ENCODE data around the gene TIMELESS.

TIMELESS gene

DNA sequence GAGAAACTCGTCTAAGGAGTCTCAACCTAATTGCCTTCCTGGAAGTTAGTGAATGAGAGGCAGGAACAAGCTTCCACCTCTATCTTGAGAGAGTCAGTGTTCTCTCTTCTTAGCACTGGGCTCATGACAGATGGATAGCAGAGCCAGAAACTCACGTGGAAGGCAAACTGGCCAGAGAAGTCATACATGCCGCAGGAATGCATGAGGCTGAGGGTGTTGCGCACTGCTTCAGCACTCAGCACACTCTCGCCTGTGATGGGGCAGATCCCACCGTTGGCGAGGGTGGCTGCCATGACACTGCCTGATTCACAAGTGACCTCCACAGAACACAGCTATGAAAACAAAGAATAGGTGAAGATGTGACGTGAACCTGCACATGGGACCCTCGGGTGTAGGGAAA is 25.2 kb upstream of the TIMELESS start:
- H2AFZ ChIP-seq (ENCODE audit: low read depth, low read length): no peak overlapping the region
- peaks cover 18% of the 10 kb centered on the region for H3K36me3 ChIP-seq (ENCODE audit: insufficient read depth, low read length)
- no peak overlapping the region for H3K9ac ChIP-seq (ENCODE audit: low read depth, low read length)
- no peaks in the 10 kb centered on the region for H3K9me3 ChIP-seq (ENCODE audit: insufficient read depth, low read length, severe bottlenecking)
- H3K4me1 ChIP-seq (ENCODE audit: insufficient read depth, low read length): peaks cover 19% of the 10 kb centered on the region
- DNase-seq (no peak), ATAC-seq (ENCODE audit: insufficient read depth, low read depth) (no peak; the same call in 2 of the 3 replicates)
- H3K4me3 ChIP-seq (ENCODE audit: low read depth in 1 of 2, low read length in 2 of 2): no peak overlapping the region
- peaks cover 28% of the 10 kb centered on the region for H3K79me2 ChIP-seq (ENCODE audit: insufficient read depth, low read length)
- peaks cover 5% of the 10 kb centered on the region; the same call in 1 of the 2 replicates for H4K20me1 ChIP-seq (ENCODE audit: insufficient read depth, low read length)
- H3K4me2 ChIP-seq (ENCODE audit: insufficient read depth, low read length): no peak overlapping the region
- TF ChIP-seq, protein P1, sequence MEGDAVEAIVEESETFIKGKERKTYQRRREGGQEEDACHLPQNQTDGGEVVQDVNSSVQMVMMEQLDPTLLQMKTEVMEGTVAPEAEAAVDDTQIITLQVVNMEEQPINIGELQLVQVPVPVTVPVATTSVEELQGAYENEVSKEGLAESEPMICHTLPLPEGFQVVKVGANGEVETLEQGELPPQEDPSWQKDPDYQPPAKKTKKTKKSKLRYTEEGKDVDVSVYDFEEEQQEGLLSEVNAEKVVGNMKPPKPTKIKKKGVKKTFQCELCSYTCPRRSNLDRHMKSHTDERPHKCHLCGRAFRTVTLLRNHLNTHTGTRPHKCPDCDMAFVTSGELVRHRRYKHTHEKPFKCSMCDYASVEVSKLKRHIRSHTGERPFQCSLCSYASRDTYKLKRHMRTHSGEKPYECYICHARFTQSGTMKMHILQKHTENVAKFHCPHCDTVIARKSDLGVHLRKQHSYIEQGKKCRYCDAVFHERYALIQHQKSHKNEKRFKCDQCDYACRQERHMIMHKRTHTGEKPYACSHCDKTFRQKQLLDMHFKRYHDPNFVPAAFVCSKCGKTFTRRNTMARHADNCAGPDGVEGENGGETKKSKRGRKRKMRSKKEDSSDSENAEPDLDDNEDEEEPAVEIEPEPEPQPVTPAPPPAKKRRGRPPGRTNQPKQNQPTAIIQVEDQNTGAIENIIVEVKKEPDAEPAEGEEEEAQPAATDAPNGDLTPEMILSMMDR (IDR thresholded peaks at IDR 0.05; ENCODE audit: borderline replicate concordance, extremely low read depth, low read length, poor library complexity, severe bottlenecking): no peak
- no peak for TF ChIP-seq EZH2 (IDR thresholded peaks at IDR 0.05; ENCODE audit: borderline replicate concordance, low read depth, low read length, severe bottlenecking)
- no peak overlapping the region for H3K27ac ChIP-seq (ENCODE audit: low read length)
- H3K27me3 ChIP-seq (ENCODE audit: insufficient read depth, low read length, poor library complexity): no peaks in the 10 kb centered on the region

DNA sequence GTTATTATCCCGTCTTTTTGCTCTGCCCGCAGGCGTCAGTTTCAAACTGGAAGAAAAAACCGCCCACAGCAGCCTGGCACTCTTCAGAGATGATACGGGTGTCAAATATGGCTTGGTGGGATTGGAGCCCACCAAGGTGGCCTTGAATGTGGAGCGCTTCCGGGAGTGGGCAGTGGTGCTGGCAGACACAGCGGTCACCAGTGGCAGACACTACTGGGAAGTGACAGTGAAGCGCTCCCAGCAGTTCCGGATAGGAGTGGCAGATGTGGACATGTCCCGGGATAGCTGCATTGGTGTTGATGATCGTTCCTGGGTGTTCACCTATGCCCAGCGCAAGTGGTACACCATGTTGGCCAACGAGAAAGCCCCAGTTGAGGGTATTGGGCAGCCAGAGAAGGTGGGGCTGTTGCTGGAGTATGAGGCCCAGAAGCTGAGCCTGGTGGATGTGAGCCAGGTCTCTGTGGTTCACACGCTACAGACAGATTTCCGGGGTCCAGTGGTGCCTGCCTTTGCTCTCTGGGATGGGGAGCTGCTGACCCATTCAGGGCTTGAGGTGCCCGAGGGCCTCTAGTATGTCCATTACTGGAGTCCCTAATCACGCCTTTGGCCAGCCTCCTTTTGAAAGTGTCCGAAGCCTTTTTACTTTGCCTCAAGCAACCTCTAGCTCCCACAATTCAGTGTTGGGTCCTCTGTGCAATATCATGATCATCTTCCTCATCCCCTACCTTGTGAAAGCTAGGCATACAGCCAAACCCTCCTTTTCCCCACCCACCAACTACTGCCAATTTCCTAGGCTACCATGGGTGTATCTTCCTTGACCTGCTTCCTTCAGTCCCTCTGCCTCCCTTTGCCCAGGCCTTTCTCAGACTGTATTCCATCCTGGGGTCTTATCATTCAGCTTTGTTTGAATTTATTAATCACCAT is 20.0 kb upstream of the TIMELESS start:
- peak overlapping the region; percentile 91 to 97 for H3K4me3 ChIP-seq (ENCODE audit: low read depth in 1 of 2, low read length in 2 of 2)
- ATAC-seq (ENCODE audit: insufficient read depth, low read depth) (0 out of 3 replicates have a peak, but pooled peaks have one; percentile 6), DNase-seq (peak; percentile 30)
- no peaks in the 10 kb centered on the region for H4K20me1 ChIP-seq (ENCODE audit: insufficient read depth, low read length)
- no peaks in the 10 kb centered on the region for H3K27me3 ChIP-seq (ENCODE audit: insufficient read depth, low read length, poor library complexity)
- peaks cover 25% of the 10 kb centered on the region for H3K36me3 ChIP-seq (ENCODE audit: insufficient read depth, low read length)
- H3K4me2 ChIP-seq (ENCODE audit: insufficient read depth, low read length): peak overlapping the region; percentile 99
- H3K79me2 ChIP-seq (ENCODE audit: insufficient read depth, low read length): peaks cover 38% of the 10 kb centered on the region
- peaks cover 36% of the 10 kb centered on the region for H3K4me1 ChIP-seq (ENCODE audit: insufficient read depth, low read length)
- peak overlapping the region; percentile 100 for H2AFZ ChIP-seq (ENCODE audit: low read depth, low read length)
- peak overlapping the region; percentile 95 for H3K27ac ChIP-seq (ENCODE audit: low read length)
- peak overlapping the region; percentile 96 for H3K9ac ChIP-seq (ENCODE audit: low read depth, low read length)
- TF ChIP-seq, protein P1 (IDR thresholded peaks at IDR 0.05; ENCODE audit: borderline replicate concordance, extremely low read depth, low read length, poor library complexity, severe bottlenecking): no peak
- no peak for TF ChIP-seq EZH2 (IDR thresholded peaks at IDR 0.05; ENCODE audit: borderline replicate concordance, low read depth, low read length, severe bottlenecking)
- H3K9me3 ChIP-seq (ENCODE audit: insufficient read depth, low read length, severe bottlenecking): no peaks in the 10 kb centered on the region

DNA sequence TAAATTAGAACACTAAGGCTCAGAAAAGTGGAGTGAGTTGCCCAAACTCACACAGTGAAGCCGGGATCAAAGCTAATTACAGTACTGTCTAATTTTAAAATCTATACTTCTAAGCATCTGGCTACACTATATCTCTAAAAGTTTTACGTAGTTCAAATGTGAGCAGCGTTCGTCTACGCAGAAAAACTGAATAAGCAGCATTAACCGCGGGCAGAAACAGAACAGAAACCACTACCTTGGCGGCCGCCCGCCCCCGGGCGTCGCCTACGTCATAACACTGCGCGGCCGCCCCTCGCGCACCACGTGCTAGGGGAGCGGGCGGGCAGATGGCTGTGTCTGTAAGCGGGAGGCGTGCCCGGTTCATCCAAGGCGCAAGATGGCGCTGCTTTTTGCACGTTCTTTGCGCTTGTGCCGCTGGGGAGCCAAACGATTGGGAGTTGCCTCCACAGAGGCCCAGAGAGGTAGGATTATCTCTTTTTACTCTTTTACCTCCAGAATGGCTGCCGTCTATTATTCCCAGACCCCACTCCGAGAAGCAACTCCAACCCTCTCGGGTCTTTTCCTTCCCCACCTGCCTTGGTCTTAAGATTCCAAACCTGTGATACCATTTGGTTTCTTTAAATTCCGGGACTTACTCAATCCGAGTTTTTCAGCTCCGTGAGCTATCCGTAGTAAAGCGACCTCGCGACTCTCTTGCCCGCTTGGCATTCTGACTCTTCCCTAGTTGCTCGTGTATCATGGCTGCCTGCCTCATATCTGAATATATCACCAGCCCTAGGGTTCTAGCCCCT is 19.2 kb upstream of the TIMELESS start, which contains the start of gene SPRYD4:
Gene SPRYD4 (plus strand): TSS at position 363 of the 791 bp plus-strand sequence. CDS start 14 bp downstream, at position 377.
- Histone ChIP-seq H3K9ac (ENCODE audit: low read depth, low read length) (peak within 1 kb of the TSS; percentile 96), H3K4me2 (ENCODE audit: insufficient read depth, low read length) (peak within 1 kb of the TSS; percentile 99), H3K4me1 (ENCODE audit: insufficient read depth, low read length) (peaks cover 40% of the 10 kb centered on the region), H3K27me3 (ENCODE audit: insufficient read depth, low read length, poor library complexity) (no peaks in the 10 kb centered on the region), H3K79me2 (ENCODE audit: insufficient read depth, low read length) (peaks cover 38% of the 10 kb centered on the region), H3K27ac (ENCODE audit: low read length) (peak within 1 kb of the TSS; percentile 95), H3K9me3 (ENCODE audit: insufficient read depth, low read length, severe bottlenecking) (no peaks in the 10 kb centered on the region), H4K20me1 (ENCODE audit: insufficient read depth, low read length) (no peaks in the 10 kb centered on the region), H3K36me3 (ENCODE audit: insufficient read depth, low read length) (peaks cover 22% of the 10 kb centered on the region), H2AFZ (ENCODE audit: low read depth, low read length) (peak within 1 kb of the TSS; percentile 100), H3K4me3 (ENCODE audit: low read depth in 1 of 2, low read length in 2 of 2) (peak within 1 kb of the TSS; percentile 91 to 97)
- DNase-seq (peak; percentile 94), ATAC-seq (ENCODE audit: insufficient read depth, low read depth) (peak; percentile 89)
- TF ChIP-seq, protein P1 (IDR thresholded peaks at IDR 0.05; ENCODE audit: borderline replicate concordance, extremely low read depth, low read length, poor library complexity, severe bottlenecking): peak; percentile 70
- TF ChIP-seq EZH2 (IDR thresholded peaks at IDR 0.05; ENCODE audit: borderline replicate concordance, low read depth, low read length, severe bottlenecking): no peak
